ENCODE data around the gene ACAD10. TPM values are rescaled to one million over a fixed set of nuclear protein-coding genes. Genes with fewer than 3 reads are reported as not detected.

Gene ACAD10
- total and polyA plus RNA-seq, 2 experiments from 2014 or later: 24.2 to 32.5 TPM

DNA sequence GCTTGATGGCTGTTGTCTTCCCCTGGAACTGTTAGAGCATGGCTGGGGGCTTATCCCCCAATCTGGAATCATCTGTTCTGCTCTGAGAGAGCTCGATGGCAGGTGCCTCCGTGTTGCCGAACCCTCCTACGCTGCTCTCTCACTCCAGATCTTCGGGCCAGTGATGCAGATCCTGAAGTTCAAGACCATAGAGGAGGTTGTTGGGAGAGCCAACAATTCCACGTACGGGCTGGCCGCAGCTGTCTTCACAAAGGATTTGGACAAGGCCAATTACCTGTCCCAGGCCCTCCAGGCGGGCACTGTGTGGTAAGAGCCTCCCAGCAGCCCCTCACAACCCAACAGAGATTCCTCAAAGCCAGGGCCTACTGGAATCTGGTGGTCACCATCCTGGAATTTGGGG lies 113.9 kb downstream of the ACAD10 start:
- DNase-seq (ENCODE audit: low spot score): no peak
- no peak for TF ChIP-seq EZH2phosphoT487 (IDR thresholded peaks at IDR 0.05; ENCODE audit: low read depth, severe bottlenecking, unreplicated experiment)
- TF ChIP-seq, protein P1, sequence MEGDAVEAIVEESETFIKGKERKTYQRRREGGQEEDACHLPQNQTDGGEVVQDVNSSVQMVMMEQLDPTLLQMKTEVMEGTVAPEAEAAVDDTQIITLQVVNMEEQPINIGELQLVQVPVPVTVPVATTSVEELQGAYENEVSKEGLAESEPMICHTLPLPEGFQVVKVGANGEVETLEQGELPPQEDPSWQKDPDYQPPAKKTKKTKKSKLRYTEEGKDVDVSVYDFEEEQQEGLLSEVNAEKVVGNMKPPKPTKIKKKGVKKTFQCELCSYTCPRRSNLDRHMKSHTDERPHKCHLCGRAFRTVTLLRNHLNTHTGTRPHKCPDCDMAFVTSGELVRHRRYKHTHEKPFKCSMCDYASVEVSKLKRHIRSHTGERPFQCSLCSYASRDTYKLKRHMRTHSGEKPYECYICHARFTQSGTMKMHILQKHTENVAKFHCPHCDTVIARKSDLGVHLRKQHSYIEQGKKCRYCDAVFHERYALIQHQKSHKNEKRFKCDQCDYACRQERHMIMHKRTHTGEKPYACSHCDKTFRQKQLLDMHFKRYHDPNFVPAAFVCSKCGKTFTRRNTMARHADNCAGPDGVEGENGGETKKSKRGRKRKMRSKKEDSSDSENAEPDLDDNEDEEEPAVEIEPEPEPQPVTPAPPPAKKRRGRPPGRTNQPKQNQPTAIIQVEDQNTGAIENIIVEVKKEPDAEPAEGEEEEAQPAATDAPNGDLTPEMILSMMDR (IDR thresholded peaks at IDR 0.05; ENCODE audit: poor library complexity): no peak
- TF ChIP-seq EZH2 (IDR thresholded peaks at IDR 0.05; ENCODE audit: borderline replicate concordance): no peak
- H3K79me2 ChIP-seq: no peaks in the 10 kb centered on the region
- H3K9me3 ChIP-seq (ENCODE audit: low read depth): no peaks in the 10 kb centered on the region
- H3K4me2 ChIP-seq: no peak overlapping the region
- no peak overlapping the region for H3K27ac ChIP-seq
- no peaks in the 10 kb centered on the region for H3K27me3 ChIP-seq
- no peak overlapping the region for H2AFZ ChIP-seq
- no peaks in the 10 kb centered on the region for H3K36me3 ChIP-seq (replicated peaks; ENCODE audit: insufficient read depth, low read depth)
- H3K4me1 ChIP-seq (ENCODE audit: insufficient read depth): no peaks in the 10 kb centered on the region
- no peaks in the 10 kb centered on the region for H4K20me1 ChIP-seq (ENCODE audit: insufficient read depth, poor library complexity, severe bottlenecking)
- 97% methylated on average over 9 of the region's 9 CpGs for WGBS (ENCODE audit: low lambda C conversion rate, missing lambda C conversion rate)
- no peaks in the 10 kb centered on the region for H3K9me2 ChIP-seq (replicated peaks; ENCODE audit: insufficient read depth)
- H3K4me3 ChIP-seq: no peak overlapping the region

DNA sequence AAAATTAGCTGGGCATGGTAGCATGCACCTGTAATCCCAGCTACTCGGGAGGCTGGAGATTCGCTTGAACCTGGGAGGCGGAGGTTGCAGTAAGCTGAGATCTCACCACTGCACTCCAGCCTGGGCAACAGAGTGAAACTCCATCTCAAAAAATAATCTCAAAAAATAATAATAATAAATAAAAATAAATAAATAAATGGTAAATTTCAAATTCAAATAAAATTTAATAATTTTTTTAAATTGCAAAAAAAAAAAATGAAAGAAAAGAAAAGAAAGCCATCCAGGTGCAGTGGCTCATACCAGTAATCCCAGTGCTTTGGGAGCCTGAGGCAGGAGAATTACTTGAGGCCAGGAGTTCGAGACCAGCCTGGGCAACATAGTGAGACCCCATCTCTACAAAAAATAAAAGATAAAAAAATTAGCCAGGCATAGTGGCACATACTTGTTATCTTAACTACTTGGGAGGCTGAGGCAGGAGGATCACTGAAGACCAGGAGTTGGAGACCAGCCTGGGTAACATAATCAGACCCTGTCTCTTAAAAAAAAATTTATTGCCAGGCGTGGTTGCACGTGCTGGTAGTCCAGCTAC lies 117.3 kb downstream of the ACAD10 start:
- TF ChIP-seq, protein P1 (IDR thresholded peaks at IDR 0.05; ENCODE audit: poor library complexity): no peak
- TF ChIP-seq EZH2 (IDR thresholded peaks at IDR 0.05; ENCODE audit: borderline replicate concordance) (no peak), EZH2phosphoT487 (IDR thresholded peaks at IDR 0.05; ENCODE audit: low read depth, severe bottlenecking, unreplicated experiment) (no peak)
- Histone ChIP-seq H3K4me1 (ENCODE audit: insufficient read depth) (no peaks in the 10 kb centered on the region), H3K27me3 (no peaks in the 10 kb centered on the region), H3K4me2 (no peak overlapping the region), H3K36me3 (replicated peaks; ENCODE audit: insufficient read depth, low read depth) (no peaks in the 10 kb centered on the region), H2AFZ (no peak overlapping the region), H3K79me2 (no peaks in the 10 kb centered on the region), H3K9me2 (replicated peaks; ENCODE audit: insufficient read depth) (no peaks in the 10 kb centered on the region), H3K4me3 (no peak overlapping the region), H3K27ac (no peak overlapping the region), H4K20me1 (ENCODE audit: insufficient read depth, poor library complexity, severe bottlenecking) (no peaks in the 10 kb centered on the region), H3K9me3 (ENCODE audit: low read depth) (no peaks in the 10 kb centered on the region)
- DNase-seq (ENCODE audit: low spot score): no peak
- WGBS (ENCODE audit: low lambda C conversion rate, missing lambda C conversion rate): 97% methylated on average over 6 of the region's 6 CpGs

DNA sequence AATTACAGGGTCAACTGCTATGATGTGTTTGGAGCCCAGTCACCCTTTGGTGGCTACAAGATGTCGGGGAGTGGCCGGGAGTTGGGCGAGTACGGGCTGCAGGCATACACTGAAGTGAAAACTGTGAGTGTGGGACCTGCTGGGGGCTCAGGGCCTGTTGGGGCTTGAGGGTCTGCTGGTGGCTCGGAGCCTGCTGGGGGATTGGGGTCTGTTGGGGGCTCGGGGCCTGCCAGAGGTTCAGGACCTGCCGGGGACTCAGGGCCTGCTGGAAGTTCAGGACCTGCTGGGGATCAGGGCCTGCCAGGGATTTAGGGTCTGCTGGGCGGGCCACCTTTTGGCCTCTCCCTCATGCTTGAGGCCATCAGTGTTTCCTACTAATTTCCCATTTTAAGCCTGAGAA lies 118.0 kb downstream of the ACAD10 start:
- no peaks in the 10 kb centered on the region for H3K79me2 ChIP-seq
- no peak overlapping the region for H2AFZ ChIP-seq
- H3K4me3 ChIP-seq: no peak overlapping the region
- H3K27me3 ChIP-seq: no peaks in the 10 kb centered on the region
- WGBS (ENCODE audit: low lambda C conversion rate, missing lambda C conversion rate): 92% methylated on average over 7 of the region's 8 CpGs
- H4K20me1 ChIP-seq (ENCODE audit: insufficient read depth, poor library complexity, severe bottlenecking): no peaks in the 10 kb centered on the region
- no peak overlapping the region for H3K4me2 ChIP-seq
- TF ChIP-seq, protein P1 (IDR thresholded peaks at IDR 0.05; ENCODE audit: poor library complexity): no peak
- TF ChIP-seq EZH2phosphoT487 (IDR thresholded peaks at IDR 0.05; ENCODE audit: low read depth, severe bottlenecking, unreplicated experiment): no peak
- TF ChIP-seq EZH2 (IDR thresholded peaks at IDR 0.05; ENCODE audit: borderline replicate concordance): no peak
- DNase-seq (ENCODE audit: low spot score): no peak
- H3K9me2 ChIP-seq (replicated peaks; ENCODE audit: insufficient read depth): no peaks in the 10 kb centered on the region
- no peaks in the 10 kb centered on the region for H3K36me3 ChIP-seq (replicated peaks; ENCODE audit: insufficient read depth, low read depth)
- no peaks in the 10 kb centered on the region for H3K4me1 ChIP-seq (ENCODE audit: insufficient read depth)
- H3K27ac ChIP-seq: no peak overlapping the region
- no peaks in the 10 kb centered on the region for H3K9me3 ChIP-seq (ENCODE audit: low read depth)

Data from hepatocyte (in vitro differentiated cells).